DMS114 treated with DMSO at 0.1 percent for 48 hours (cell line): ENCODE measurements around the gene THRA.

Experiments
- DNase-seq: peaks from one replicate; lab custom pipeline; 2025; ENCODE audit not compliant: unreplicated experiment; lab: John Stamatoyannopoulos, UW

The THRA gene

GRCh38 chr17:40098846-40099618, 36.3 kb downstream of the THRA start:
- DNase-seq: peak; percentile 71

DNA sequence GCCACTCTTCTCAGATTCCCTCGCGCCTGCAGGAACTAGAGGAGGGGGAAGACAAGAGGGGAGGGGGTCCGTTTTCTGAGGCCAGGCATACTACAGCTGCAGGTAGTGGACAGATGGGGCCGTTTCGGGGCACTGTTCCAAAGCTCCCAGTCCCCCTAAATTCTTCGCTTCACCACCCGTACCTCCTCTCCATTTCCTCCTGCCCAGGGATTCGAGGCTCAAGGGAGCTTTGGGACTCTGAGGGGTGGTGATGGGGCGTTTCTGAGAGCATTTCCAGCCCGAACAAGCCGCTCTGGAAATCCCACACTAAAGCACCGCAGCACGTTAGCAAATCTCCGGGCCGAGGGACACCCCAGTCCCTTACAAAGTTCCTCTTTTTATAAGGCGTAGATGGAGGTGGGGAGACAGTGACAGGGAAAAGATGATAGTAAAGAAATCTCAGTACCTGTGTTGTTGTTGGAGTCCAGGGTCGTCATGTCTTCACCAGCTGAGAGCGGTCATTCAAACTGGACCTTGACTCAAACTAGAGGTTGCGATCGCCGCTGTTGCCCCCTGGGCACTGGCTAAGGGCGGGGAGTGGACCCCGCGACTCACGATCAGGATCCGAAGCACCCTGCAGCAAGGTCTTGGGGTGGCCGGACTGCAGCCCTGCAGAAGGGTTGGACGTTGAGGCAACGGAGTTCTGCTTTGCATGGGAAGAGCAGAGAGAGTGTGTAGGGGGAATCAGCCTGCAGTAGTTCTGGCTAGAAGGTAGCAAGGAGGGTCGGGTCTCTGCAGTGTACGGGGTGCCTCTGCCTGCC, 37.1 kb downstream of the THRA start:
- DNase-seq: no peak

DNA sequence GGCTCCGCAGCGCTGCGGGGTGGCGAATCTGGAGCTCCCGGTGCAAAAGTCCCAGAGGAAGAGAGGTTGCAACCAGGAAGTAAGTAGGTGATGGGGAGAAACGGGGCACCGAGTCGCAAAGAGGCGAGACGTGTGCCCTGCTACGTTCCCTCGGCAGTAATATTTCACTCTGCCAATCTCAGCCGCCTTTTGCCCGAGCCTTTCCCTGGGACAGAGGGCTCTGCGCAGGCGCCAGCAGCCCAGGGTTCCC, 37.6 kb downstream of the THRA start, which contains the start of gene NR1D1:
Gene NR1D1 (minus strand): TSS at position 171 of the 250 bp plus-strand sequence. CDS start 495 bp downstream, outside the sequence.
- no peak for DNase-seq

DNA sequence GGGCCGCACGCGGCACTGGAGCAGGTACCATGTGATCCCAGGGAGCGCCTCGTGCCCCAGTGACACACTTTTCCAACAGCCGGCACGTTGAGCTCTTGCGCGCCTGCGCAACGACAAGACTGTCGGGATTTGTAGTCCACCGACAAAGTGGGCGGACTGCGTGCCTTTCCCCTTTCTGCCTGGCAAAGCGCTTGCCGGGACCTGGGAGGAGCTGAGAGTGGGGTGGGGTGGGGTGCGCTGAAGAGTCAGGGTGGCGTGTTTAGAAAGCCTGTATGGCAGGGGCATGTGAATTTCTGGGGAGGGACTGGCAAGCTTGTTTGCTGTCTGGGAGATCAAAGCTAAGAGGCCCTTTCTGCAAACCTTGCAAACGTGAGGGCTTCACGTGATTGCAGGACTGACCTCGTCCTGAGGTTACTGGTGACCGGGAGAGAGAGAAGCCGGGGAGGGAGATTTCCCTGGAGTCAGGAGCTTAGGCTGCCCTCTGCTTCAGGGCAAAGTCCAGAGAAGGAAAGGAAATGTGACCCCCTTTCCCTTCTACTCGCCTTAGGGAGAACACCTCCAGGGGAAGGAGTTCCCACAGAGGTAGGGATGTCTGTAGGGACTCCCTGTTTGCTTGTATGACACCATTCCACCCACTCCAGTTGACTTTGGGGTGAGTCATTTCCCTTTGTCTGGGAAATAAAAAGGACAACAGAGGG, 38.1 kb downstream of the THRA start:
- DNase-seq: peak; percentile 93

DNA sequence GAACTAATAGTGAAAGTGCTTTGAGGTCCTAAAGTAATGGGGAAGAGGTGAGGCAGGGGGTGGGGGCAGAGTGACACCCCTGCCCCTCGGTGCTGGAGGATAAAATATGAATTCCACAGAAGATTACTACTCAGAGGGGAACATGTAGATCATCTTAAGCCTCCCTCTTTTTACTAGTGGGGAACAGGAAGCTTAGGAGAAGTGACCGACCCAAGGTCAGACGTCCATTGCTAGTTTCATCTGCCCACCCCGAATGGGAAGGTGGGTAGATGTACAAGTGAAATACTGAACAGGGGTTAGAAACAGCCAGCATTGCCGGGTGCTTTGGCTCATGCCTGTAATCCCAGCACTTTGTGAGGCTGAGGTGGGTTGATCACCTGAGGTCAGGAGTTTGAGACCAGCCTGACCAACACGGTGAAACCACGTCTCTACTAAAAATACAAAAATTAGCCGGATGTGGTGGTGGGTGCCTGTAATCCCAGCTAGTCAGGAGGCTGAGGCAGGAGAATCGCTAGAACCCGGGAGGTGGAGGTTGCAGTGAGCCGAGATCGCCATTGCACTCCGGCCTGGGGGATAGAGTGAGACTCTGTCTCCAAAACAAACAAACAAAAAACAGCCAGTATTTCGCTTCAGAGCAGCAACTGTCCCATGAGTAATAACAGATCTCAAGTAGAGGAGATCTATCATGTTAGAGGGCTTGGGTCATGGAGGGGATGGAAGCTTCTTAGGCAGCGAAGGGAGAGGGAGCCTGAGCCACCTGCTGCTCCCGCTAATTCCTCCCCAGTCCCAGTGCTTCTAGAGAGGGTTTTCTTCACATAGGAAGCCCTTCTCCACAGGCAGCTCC, 38.8 kb downstream of the THRA start:
- DNase-seq: no peak

- DNase-seq: no peak
Observed at GRCh38 chr17:40103071-40103661, 40.4 kb downstream of the THRA start.

DNA sequence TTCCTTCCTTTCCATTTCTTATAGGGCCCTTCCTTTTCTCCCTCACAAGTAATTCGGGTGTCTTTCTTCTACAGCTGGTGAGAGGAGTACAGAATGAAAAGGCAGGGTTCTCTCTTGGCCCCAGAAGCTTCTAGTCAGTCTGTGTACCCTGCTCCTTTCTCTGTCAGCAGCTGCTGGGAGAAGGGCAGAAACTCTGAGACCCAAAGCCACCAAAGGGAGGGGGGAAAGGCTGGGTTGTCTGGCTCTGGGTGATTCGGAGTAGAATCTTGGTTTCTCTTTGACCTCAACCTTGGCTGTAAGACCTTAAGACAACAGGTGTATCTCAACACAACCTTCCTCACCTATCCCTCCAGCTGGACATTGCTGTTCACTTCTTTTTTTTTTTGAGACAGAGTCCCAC, 40.9 kb downstream of the THRA start:
- DNase-seq: no peak

DNA sequence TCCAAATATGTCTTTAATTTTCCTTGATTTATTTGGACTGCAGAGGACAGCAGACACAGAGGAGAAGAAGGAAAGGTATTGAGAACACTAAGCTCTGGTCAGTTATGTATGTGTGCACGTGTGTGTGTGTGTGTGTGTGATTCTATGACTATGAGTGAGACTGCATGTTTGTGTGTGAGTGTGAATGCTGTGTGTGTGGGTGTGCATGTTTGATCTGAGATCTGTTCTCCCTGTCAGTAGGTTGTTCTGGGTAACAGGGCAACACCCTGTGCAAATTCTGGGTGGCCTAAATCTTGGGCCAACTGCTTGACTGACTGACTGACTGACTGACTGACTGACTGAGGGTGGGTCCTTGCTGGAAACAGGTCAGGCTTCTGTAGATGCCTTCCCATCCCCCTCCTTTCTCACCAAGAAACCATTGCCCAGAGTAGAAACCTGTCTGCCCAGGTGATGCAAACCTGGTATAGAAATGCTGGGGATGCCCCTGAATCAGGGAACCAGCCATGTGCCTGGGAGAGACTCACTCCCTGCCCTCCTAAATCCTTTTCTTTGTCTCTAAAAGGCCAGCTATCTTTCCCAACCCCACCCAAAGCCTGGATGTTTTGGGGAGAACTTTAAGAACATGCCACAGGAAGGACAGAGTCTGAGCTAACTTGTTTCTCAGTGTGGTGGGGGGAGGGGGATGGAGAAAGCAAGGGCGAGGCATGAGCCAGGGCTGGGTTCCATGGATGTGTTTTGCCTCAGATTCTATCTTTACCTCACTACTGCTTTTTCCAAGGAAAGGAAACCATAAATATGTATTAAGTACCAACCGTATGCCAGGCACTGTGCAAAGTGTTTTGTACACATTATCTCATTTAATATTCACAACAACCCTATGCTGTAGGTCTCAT, 42.1 kb downstream of the THRA start:
- DNase-seq: no peak

- DNase-seq: no peak
Observed at GRCh38 chr17:40105861-40106759, 43.3 kb downstream of the THRA start.

- no peak for DNase-seq
Observed at GRCh38 chr17:40106760-40107521, 44.2 kb downstream of the THRA start.

- DNase-seq: no peak
Observed at GRCh38 chr17:40107522-40108174, 44.9 kb downstream of the THRA start.

- no peak for DNase-seq
Observed at GRCh38 chr17:40108970-40109824, 46.4 kb downstream of the THRA start.

- DNase-seq: no peak
Observed at GRCh38 chr17:40110026-40110845, 47.5 kb downstream of the THRA start.

DNA sequence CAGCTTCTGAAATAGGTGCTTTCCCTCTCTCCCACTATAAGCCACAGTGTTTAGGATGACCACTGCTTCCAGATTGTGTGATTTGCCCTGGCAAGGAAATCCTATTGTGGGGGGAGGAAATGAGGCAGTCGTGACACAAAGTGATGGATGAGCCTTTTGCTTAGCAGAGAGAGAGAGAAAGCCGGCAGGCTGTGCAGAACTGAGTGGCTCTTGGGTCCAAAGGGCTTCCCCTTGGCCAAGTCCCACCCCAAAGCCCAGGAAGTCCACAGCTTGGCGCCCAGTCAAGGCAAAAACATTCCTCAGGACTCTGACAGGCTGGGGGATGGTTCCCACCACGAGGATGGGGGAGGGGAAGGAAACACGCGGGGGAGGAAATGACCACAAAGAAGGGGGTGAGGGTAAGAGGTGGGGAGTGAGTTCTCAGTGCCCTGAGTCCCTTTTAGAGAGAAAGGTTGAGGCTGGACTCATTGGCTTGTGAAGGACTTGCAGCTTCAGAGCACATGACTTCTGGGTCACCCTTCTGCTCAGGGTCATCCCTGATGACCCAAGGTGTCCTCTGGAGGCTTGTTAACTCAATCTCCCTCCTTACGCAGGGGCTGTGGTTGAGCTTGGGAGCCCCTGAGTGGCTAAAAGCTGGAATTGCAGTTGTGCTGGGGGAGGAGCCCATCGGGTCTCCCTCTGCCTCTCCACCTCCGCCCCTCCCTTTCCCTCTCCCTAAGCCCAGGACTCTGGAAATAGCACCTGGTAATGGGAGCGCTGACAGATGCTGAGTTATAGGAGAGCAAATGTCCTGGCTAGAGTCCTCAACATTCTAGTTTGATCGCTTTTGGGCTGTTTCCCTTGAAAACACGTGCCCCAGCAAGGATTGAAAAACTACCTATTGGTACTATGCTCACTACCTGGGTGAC, 48.7 kb downstream of the THRA start:
- peak; percentile 73 for DNase-seq
